CD4-positive, alpha-beta T cell treated with Interleukin-15 for 1 hour (primary cell): Measurements from ENCODE around the gene SPRR2G.
"Not testable (repeated sequence)": the region's sequence is repeated elsewhere in the genome, so short reads cannot be mapped to it uniquely, and the experiment has no call there.

ENCODE experiments used
- DNase-seq: peaks from one replicate; pipeline ENCODE4 v3.0.0-alpha.2; 2020

SPRR2G gene

GRCh38 chr1:153150846-153151245 is at the start of gene SPRR2G:
Gene SPRR2G, minus strand, starts transcription at chr1:153150890. Its CDS starts 780 bp downstream, at chr1:153150110.
- DNase-seq = no peak

- DNase-seq = no peak
Measured at GRCh38 chr1:153195216-153195615, 44.5 kb upstream of the SPRR2G start.

- no peak for DNase-seq
Measured at GRCh38 chr1:153194331-153195050, 43.8 kb upstream of the SPRR2G start.

- no peak for DNase-seq
Measured at GRCh38 chr1:153192697-153193096, 42.0 kb upstream of the SPRR2G start.

- DNase-seq = no peak
Measured at GRCh38 chr1:153190373-153190772, 39.7 kb upstream of the SPRR2G start.

GRCh38 chr1:153188301-153188700 is 37.6 kb upstream of the SPRR2G start:
- DNase-seq = not testable (repeated sequence)

- no peak for DNase-seq
Measured at GRCh38 chr1:153180556-153180955, 29.9 kb upstream of the SPRR2G start.

GRCh38 chr1:153178922-153179321 is 28.2 kb upstream of the SPRR2G start:
- DNase-seq = no peak

- DNase-seq = no peak
Measured at GRCh38 chr1:153174624-153175023, 23.9 kb upstream of the SPRR2G start.

GRCh38 chr1:153168686-153169085 is 18.0 kb upstream of the SPRR2G start:
- no peak for DNase-seq

GRCh38 chr1:153155541-153155940 is 4.9 kb upstream of the SPRR2G start:
- no peak for DNase-seq

- no peak for DNase-seq
Measured at GRCh38 chr1:153152481-153152880, 1.8 kb upstream of the SPRR2G start.

- DNase-seq = no peak
Measured at GRCh38 chr1:153141377-153141776, 9.3 kb downstream of the SPRR2G start.

GRCh38 chr1:153140484-153140883 is 10.2 kb downstream of the SPRR2G start:
- no peak for DNase-seq

- no peak for DNase-seq
Measured at GRCh38 chr1:153133743-153134142, 16.9 kb downstream of the SPRR2G start.

- DNase-seq = no peak
Measured at GRCh38 chr1:153133267-153133666, 17.4 kb downstream of the SPRR2G start.

- DNase-seq = not testable (repeated sequence)
Measured at GRCh38 chr1:153128688-153129087, 22.0 kb downstream of the SPRR2G start.

- DNase-seq = no peak
Measured at GRCh38 chr1:153127296-153127695, 23.4 kb downstream of the SPRR2G start.

GRCh38 chr1:153125536-153125935 is 25.2 kb downstream of the SPRR2G start:
- DNase-seq = no peak

GRCh38 chr1:153123793-153124192 is 26.9 kb downstream of the SPRR2G start:
- not testable (repeated sequence) for DNase-seq

GRCh38 chr1:153122831-153123421 is 27.8 kb downstream of the SPRR2G start:
- no peak for DNase-seq

- DNase-seq = no peak
Measured at GRCh38 chr1:153120945-153121344, 29.7 kb downstream of the SPRR2G start.

GRCh38 chr1:153119491-153119971 is 31.2 kb downstream of the SPRR2G start:
- DNase-seq = no peak

GRCh38 chr1:153115264-153115663 is 35.4 kb downstream of the SPRR2G start:
- not testable (repeated sequence) for DNase-seq

GRCh38 chr1:153113416-153113815 is 37.3 kb downstream of the SPRR2G start, which contains the start of gene SPRR2F:
Gene SPRR2F, minus strand, starts transcription at chr1:153113516. Its CDS starts 783 bp downstream, at chr1:153112733.
- no peak for DNase-seq
